HuH-7.5 (cell line): ENCODE results near the gene LHX3.

ENCODE experiments used
- DNase-seq: peaks from one replicate; pipeline ENCODE4 v3.0.0; 2011; ENCODE audit warnings: low spot score

LHX3 gene

GRCh38 chr9:136207616-136208015 lies 2.7 kb upstream of the LHX3 start:
- DNase-seq = no peak

GRCh38 chr9:136206602-136207275 lies 1.8 kb upstream of the LHX3 start:
- DNase-seq = no peak

GRCh38 chr9:136205707-136205992 lies 722 bp upstream of the LHX3 start:
- DNase-seq = no peak

DNA sequence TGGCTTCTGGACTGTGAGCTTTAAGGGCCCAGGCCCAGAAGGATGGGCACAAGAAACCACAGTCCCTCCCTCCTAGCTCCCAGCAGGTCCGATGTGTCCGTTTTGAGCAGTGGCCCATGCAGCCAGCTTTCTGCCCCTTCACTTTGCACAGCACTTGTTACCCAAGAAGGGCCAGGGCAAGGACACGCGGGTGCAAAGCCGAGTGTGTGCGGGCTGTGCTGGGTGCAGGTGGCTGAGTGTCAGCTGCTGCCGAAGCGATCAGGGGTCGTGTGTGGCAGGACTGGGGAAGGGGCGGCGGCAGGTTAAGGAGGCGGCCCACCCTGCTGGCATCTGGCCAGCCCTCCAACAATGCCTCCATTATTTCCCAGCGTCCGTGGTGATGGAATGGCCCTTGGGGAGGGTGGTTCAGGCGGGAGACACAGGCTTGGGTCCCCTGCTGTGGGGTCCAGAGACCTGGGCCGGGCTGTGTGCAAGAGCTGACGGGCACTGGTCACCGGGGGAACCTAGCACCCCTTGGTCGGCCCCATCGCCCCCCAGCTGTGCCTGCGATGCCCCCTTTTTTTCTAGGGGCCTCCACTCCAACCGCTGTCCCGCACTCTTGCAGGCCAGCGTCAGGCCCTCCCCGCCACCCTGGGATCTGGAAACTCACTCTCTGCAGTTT lies 653 bp downstream of the LHX3 start:
- DNase-seq = no peak

DNA sequence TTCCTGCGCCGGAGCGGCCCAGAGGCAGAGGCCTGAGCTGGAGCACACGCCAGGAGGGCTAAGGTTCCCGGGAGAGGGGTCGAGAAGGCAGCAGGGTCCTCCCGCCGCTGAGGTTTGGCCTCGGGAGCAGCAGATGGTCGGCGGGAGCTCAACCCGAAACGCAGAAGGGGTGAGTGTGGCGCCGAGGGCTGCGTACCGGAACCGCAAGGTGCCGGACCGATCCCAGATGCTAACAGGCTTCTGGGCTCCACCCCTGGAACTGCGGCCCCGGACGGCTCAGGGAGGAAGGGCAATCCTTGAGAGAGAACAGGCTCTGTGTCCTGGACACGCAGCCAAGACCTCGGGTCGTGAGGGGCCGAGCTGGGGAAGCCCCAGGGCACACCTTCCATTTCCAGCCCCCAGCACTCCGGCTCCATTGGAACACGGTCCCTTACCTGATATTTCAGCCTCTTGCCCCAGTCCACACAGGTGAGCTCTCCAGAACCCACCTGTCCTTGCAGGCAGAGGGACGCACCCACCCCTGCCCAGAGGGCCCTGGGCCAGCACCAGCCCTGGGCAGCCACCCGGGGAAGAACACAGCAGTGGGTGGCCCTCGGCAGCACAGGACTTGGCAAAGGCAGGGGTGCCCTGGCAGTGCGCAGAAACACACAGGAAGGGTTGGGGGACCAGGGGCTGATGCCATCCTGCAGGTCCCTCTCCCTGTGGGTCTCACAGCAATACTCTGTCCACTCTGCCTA lies 1.4 kb downstream of the LHX3 start:
- no peak for DNase-seq

DNA sequence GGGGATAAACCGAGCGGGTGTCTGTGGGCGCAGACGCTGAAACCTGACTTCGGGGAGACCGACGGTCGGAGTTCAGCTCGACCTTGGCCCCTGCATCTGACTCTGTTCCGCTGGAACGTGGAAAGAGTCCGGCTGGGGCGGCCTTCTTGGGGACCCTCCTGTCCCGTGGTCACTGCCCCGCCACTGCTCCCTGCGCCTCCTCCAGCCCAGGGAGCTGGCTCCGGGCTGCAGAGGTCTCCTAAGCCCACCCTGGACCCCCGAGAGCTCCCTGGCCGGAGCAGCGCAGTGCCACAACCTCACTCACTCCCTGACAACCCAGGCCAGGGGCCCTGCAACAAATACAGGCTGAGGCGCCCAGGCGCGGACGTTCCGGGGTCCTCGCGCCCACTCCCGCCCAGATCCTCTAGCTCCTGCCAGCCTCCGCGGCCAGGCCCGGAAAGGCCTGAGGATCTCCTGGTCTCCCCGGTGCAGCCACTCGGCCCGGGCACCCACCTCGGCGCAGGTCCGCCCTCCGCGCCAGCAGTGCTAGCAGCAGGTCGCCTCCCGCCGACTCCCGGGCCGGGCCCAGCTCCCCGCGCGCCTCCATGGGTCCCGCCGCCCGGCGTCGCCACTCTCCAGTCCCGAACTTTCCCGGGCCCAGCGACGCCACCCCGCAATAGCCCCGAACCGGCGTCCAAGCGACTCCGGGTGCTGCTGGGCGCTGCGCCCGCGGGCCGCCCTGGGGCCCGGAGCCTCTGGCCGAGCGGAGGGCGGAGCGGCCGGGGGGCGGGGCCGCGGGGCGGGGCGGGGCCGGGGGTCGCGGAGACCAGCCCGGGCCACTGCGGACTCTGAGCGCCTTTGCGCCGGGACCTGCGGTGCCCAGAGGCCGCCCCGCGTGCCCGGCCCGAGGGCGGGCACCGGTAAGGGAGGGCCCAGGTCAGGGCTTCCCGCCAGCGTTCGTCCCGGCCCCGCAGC lies 2.2 kb downstream of the LHX3 start:
- DNase-seq = no peak

GRCh38 chr9:136201609-136202453 lies 3.1 kb downstream of the LHX3 start:
- DNase-seq = no peak

- no peak for DNase-seq
Measured at GRCh38 chr9:136201174-136201573, 3.8 kb downstream of the LHX3 start.

GRCh38 chr9:136200424-136200823 lies 4.5 kb downstream of the LHX3 start:
- DNase-seq = no peak

DNA sequence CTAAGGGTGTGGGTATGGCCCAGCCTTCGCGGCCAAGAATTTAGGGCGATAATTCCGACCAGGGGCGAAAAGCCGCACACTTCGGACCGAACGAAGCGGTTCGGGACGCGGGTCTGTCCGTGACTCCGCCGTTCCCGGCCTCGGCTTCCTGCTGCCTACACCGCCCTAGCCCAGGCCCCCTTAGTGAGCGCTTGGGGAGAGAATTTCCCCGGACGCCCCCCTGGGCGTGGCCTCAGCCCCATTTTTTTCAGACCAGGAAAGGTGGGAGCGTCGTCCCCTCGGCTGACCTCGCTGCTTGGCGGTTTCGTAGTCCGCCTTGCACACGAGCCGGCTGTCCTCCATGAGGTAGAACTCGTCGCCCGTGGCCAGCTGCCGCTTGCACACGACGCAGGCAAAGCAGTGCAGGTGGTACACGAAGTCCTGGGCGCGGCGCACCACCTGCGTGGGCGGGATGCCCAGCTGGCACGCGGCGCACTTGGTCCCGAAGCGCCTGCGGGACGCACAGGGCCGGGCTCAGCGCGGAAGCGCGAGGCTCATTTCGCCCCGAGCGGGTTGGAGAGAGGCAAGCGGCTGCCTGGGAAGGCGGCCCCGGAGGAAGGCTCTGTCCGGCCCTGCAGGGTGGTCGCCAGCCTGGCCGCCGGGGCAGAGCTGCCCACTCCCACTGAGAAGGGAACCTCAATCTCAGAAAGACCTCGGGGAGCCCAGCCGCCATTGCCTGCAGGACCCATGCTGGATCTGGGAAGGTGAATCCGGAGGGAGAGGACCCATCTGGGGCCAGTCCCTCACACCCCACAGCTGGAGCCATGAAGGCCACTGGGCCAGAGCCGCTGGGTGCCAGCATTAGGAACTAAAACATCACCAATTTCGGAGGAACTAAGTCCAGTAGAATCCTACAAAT lies 5.3 kb downstream of the LHX3 start:
- DNase-seq = no peak

DNA sequence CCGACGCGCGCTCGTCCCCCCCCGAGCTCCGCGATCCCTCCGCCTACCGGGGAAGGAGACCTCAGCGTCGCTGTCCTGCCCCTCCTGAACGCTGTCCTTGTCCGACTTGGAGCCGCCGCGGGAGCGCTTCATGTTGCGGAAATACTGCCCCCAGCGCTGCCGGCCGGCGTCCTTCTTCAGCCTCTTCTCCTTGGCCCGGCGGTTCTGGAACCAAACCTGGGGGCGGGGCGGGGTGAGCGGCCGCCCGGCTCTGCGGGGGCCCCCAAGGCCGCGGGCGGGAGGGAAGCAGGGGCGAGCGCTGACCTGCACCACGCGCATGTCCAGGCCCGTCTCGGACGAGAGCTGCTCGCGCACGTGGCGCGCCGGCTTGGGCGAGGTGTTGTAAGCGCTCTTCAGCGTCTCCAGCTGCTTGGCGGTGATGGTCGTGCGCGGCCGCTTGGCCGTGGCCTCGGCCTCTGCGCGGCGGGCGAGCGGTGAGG lies 6.3 kb downstream of the LHX3 start:
- DNase-seq = no peak

DNA sequence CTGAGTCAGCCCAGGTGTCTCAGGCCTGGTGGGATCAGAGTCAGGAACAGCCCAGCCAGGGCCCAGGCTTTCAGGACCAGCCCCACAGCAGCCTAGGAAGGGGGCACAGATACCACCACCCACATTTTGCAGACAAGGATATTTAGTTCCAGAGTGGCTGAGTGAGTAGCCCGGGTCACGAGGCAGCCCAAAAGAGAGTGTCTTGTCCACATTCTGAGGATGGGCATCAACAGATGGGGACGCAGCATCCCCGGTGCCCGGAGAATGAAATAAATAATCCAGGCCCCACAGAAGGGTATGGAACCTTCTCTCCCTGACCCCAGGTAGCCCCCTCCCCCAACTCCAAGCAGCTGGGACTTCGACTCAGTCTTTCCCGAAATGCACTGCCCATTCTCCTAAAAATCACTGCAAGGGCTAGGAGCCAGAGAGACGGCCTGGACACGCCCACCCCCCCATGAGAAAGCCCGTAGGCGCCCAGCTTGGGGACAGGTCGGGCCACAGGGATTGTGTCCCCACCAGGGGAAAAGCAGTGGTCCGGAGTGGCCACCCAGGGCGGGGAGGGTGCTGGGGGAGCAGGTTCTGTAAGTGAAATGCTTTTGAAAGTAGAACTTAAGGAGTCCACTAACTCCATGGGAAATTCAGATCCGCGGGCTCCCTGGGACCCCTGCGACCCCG lies 6.9 kb downstream of the LHX3 start:
- no peak for DNase-seq

GRCh38 chr9:136197084-136197875 lies 7.6 kb downstream of the LHX3 start:
- peak; percentile 30 for DNase-seq

GRCh38 chr9:136196404-136197083 lies 8.4 kb downstream of the LHX3 start:
- peak; percentile 43 for DNase-seq

- no peak for DNase-seq
Measured at GRCh38 chr9:136194540-136194939, 10.4 kb downstream of the LHX3 start.

DNA sequence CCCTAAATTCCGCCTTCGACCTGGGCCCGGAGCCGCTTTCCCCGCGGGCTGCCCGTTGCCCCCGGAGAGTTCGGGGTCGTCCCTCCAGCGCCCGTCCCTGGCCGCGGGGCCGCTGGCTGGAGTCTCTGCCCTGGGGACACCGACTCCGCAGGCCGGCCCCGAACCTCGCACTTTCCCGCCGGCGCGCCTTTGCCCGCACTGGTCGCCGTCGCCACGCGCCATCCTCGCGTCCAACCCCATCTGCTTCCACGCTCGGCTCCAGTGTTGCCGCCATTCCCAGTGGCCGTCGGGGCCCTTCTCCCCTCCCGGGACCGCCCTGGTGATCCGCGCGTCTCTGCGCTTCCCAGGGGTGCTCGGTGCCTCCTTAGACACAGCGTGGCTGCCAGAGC lies 11.0 kb downstream of the LHX3 start:
- no peak for DNase-seq

- no peak for DNase-seq
Measured at GRCh38 chr9:136193127-136193890, 11.6 kb downstream of the LHX3 start.
